K562 (cell line): ENCODE results near the gene FHDC1. TPM values are rescaled to one million over a fixed set of nuclear protein-coding genes. Genes with fewer than 3 reads are reported as not detected.

Source experiments
- ATAC-seq: fragments of 200-7000 bp; cut with Tn5 transposase; 3 replicates; pipeline ENCODE4 v1.9.1; 2020; ENCODE audit warnings: moderate library complexity
- Bru-seq: library from RNA; stranded (reverse); fragments of 400-500 nt; gene quantifications from one replicate; lab custom pipeline; 2021; lab: Mats Ljungman, UMichigan
- BruChase-seq, 2 experiments: library from RNA; stranded (reverse); fragments of 400-500 nt; gene quantifications; one replicate each; lab custom pipeline; 2021; lab: Mats Ljungman, UMichigan
- BruUV-seq: library from RNA; stranded (reverse); fragments of 400-500 nt; replicated peaks from 2 replicates; lab custom pipeline; 2021; lab: Mats Ljungman, UMichigan
- CTCF ChIA-PET: fragments of 300-600 bp; formaldehyde crosslinking; extraction: SDS; loops from one replicate; lab custom pipeline; 2021; ENCODE audit warnings: low intra/inter-chr PET ratio; lab: Yijun Ruan, JAX
- POLR2A ChIA-PET: fragments of 300-600, 350-650 bp; sonication (Branson Sonifier 250); formaldehyde crosslinking; extraction: SDS; loops from one replicate; lab custom pipeline; 2021; ENCODE audit warnings: antibody characterized with exemption, inconsistent platforms; lab: Yijun Ruan, JAX
- DNase-seq, 4 experiments: peaks; one replicate each; pipeline versions ENCODE4 v3.0.0 to v3.0.0-alpha.2; 2011 to 2018; ENCODE audit warnings: low spot score in 3 of 4, mixed read lengths in 3 of 4; ENCODE audit errors: extremely low read depth in 1 of 4
- FAIRE-seq: peaks from 2 replicates; lab custom pipeline; 2011; peaks lifted over from hg19 to GRCh38; lab: Jason Lieb, UNC
- H2AFZ ChIP-seq: 2 replicates; pipeline ENCODE4 v1.6.0; 2011; ENCODE audit warnings: low read depth, low read length, control low read depth, inconsistent platforms
- H3K27ac ChIP-seq: fragments of 200-600 bp; 3 replicates; pipeline ENCODE4 v1.8.0; 2011; ENCODE audit warnings: low read depth, mild to moderate bottlenecking, control low read depth, inconsistent platforms, low read length, moderate library complexity, mixed read lengths; ENCODE audit errors: extremely low read depth
- H3K27me3 ChIP-seq, 2 experiments: fragments of 300-600 bp in 1 of 2; 2 replicates in 1 of 2; 3 replicates in 1 of 2; pipeline versions ENCODE4 v1.6.0 to v1.8.0; 2011; ENCODE audit warnings: inconsistent platforms in 2 of 2, low read length in 2 of 2, mild to moderate bottlenecking in 1 of 2, mixed read lengths in 1 of 2, moderate library complexity in 1 of 2; ENCODE audit not compliant: control insufficient read depth in 2 of 2, insufficient read depth in 2 of 2
- H3K36me3 ChIP-seq: fragments of 300-600 bp; 3 replicates; pipeline ENCODE4 v1.8.0; 2011; ENCODE audit warnings: mild to moderate bottlenecking, low read length, inconsistent platforms; ENCODE audit not compliant: control insufficient read depth, insufficient read depth
- H3K4me1 ChIP-seq, 2 experiments: fragments of 200-600 bp in 1 of 2; replicated peaks in 1 of 2; 2 replicates in 1 of 2; 3 replicates in 1 of 2; pipeline versions ENCODE4 v1.5.1 to v1.8.0; 2011; ENCODE audit warnings: inconsistent platforms in 2 of 2, low read length in 2 of 2, mild to moderate bottlenecking in 1 of 2, mixed read lengths in 1 of 2, moderate library complexity in 1 of 2; ENCODE audit not compliant: control insufficient read depth in 2 of 2, insufficient read depth in 2 of 2
- H3K4me2 ChIP-seq: 2 replicates; pipeline ENCODE4 v1.6.1; 2011; ENCODE audit warnings: low read length, control low read depth, inconsistent platforms, mixed read lengths; ENCODE audit not compliant: insufficient read depth
- H3K4me3 ChIP-seq: fragments of 200-600 bp; sonication (generic), shearing (Covaris generic); 2 replicates; pipeline ENCODE4 v1.5.1; 2016; ENCODE audit warnings: control low read depth, inconsistent platforms
- H3K79me2 ChIP-seq: fragments of 200-600 bp; 3 replicates; pipeline ENCODE4 v1.8.0; 2011; ENCODE audit warnings: low read length, inconsistent platforms; ENCODE audit not compliant: control insufficient read depth, insufficient read depth
- H3K9ac ChIP-seq, 2 experiments: 2 replicates each; pipeline versions ENCODE4 v1.6.0 to v1.6.1; 2011; ENCODE audit warnings: low read depth in 2 of 2, low read length in 2 of 2, control low read depth in 1 of 2, inconsistent platforms in 1 of 2, mild to moderate bottlenecking in 1 of 2, mixed read lengths in 1 of 2; ENCODE audit not compliant: insufficient read depth in 1 of 2
- H3K9me1 ChIP-seq: one replicate; pipeline ENCODE4 v1.6.0; 2011; ENCODE audit warnings: inconsistent platforms, mild to moderate bottlenecking, low read length, moderate library complexity; ENCODE audit not compliant: control insufficient read depth, insufficient read depth
- H3K9me3 ChIP-seq: replicated peaks from 2 replicates; pipeline ENCODE4 v1.5.1; 2011; ENCODE audit warnings: low read depth, low read length, inconsistent platforms; ENCODE audit not compliant: control insufficient read depth, insufficient read depth
- H4K20me1 ChIP-seq: replicated peaks from 2 replicates; pipeline ENCODE4 v1.6.1; 2011; ENCODE audit warnings: low read length, inconsistent platforms, mixed read lengths; ENCODE audit not compliant: control insufficient read depth, insufficient read depth
- FUS ChIP-seq: fragments of 200-400 bp; formaldehyde crosslinking; optimal IDR thresholded peaks from 2 replicates; pipeline ENCODE3; 2017; ENCODE audit warnings: low read depth, low read length
- GTF2E2 ChIP-seq: fragments of 200-800 bp; sonication (Bioruptor generic); IDR thresholded peaks from 2 replicates; pipeline ENCODE4 v1.6.1; 2016; ENCODE audit warnings: missing genetic modification characterization, missing compliant biosample characterization
- HDAC1 ChIP-seq, 2 experiments: fragments of 450-650 bp; IDR thresholded peaks; 2 replicates each; pipeline ENCODE4 v1.6.1; 2016 to 2017; ENCODE audit warnings: inconsistent platforms in 1 of 2, mild to moderate bottlenecking in 1 of 2, moderate library complexity in 1 of 2
- JUND ChIP-seq, 2 experiments: IDR thresholded peaks; 2 replicates in 1 of 2; 3 replicates in 1 of 2; pipeline ENCODE4 v1.6.1; 2011; ENCODE audit warnings: borderline replicate concordance in 2 of 2, low read depth in 2 of 2, low read length in 2 of 2, improper control_type of control experiment in 1 of 2, missing biosample characterization in 1 of 2, missing genetic modification characterization in 1 of 2, missing genetic modification reagents in 1 of 2
- MAZ ChIP-seq, 2 experiments: fragments of 450-650 bp in 1 of 2; sonication (generic) in 1 of 2; formaldehyde crosslinking; IDR thresholded peaks in 1 of 2; conservative IDR thresholded peaks in 1 of 2; 2 replicates each; pipeline versions ENCODE4 v1.4.0 to v1.5.0; 2020; ENCODE audit warnings: mild to moderate bottlenecking in 1 of 2, missing genetic modification reagents in 1 of 2
- MCM2 ChIP-seq: fragments of 450-650 bp; IDR thresholded peaks from 2 replicates; pipeline ENCODE4 v1.6.1; 2017; ENCODE audit warnings: low read depth, mild to moderate bottlenecking
- TFAM ChIP-seq: fragments of 250-450 bp; sonication (Bioruptor Pico); conservative IDR thresholded peaks from 2 replicates; pipeline ENCODE4 v1.5.0; 2021; ENCODE audit warnings: mild to moderate bottlenecking, moderate library complexity
- ZNF134 ChIP-seq: fragments of 250-450 bp; sonication (Bioruptor Pico); conservative IDR thresholded peaks from 2 replicates; pipeline ENCODE4 v1.4.0; 2020
- ZNF431 ChIP-seq: sonication (generic); formaldehyde crosslinking; IDR thresholded peaks from 2 replicates; pipeline ENCODE4 v1.8.0; 2022; ENCODE audit warnings: mild to moderate bottlenecking, missing genetic modification reagents
- WGBS: fragments of 100-300 bp; shearing (Covaris generic); methylation state at CpG from one replicate; pipeline ENCODE4 v1.1.6; 2016; ENCODE audit warnings: low coverage, mixed read lengths; ENCODE audit not compliant: insufficient coverage; ENCODE audit errors: missing lambda C conversion rate; 5-methylcytosine and 5-hydroxymethylcytosine counted together
- in situ Hi-C: fragments of 300-500 bp; cut with MboI; formaldehyde crosslinking; loops from 4 replicates; pipeline ENCODE4 v1.15.0; 2018; ENCODE audit warnings: inconsistent platforms, mixed read lengths
- intact Hi-C: fragments of 100-400 bp; cut with micrococcal nuclease; formaldehyde crosslinking; loops from 2 replicates; pipeline ENCODE4 v1.14.2; 2022
- long read RNA-seq, 3 experiments: library from polyadenylated mRNA in 2 of 3; library from RNA in 1 of 3; unstranded in 2 of 3; stranded (forward) in 1 of 3; transcript quantifications; one replicate each; pipeline ENCODE4 v2.0.0, GENCODE V29; 2019 to 2022
- polyA minus RNA-seq, 3 experiments: library from RNA; depleted of rRNA, polyadenylated mRNA; stranded (reverse); fragments of >200 nt; gene quantifications; 2 replicates each; pipeline ENCODE4 v1.2.3, GENCODE V29; 2011
- polyA plus RNA-seq, 8 experiments: library from polyadenylated mRNA; depleted of rRNA in 4 of 8; stranded (reverse) in 5 of 8; unstranded in 3 of 8; fragments of >200 nt; fragmentation: Nextera tagmentation in 2 of 8; fragmentation: Illumina TruSeq in 1 of 8; extraction: Ambion mirVana in 2 of 8; extraction: Trizol in 1 of 8; gene quantifications; 2 replicates each; pipeline versions ENCODE4 v1.2.1 to v1.2.3, GENCODE V29; 2011 to 2014; ENCODE audit warnings: inconsistent platforms in 1 of 8, missing spikeins in 1 of 8
- total RNA-seq, 7 experiments: library from RNA; depleted of rRNA in 6 of 7; stranded (reverse); fragments of >200 nt in 6 of 7; fragmentation: Illumina TruSeq in 2 of 7; extraction: Trizol in 2 of 7; gene quantifications; 2 replicates each; pipeline versions ENCODE4 v1.2.1 to v1.2.3, GENCODE V29; 2011 to 2021; ENCODE audit warnings: low replicate concordance in 1 of 7
- TF ChIP-seq, protein P1 (sequence below): sonication (generic); formaldehyde crosslinking; IDR thresholded peaks from 2 replicates; pipeline ENCODE4 v1.9.0; 2022; ENCODE audit warnings: mild to moderate bottlenecking, missing genetic modification reagents

The FHDC1 gene, protein sequence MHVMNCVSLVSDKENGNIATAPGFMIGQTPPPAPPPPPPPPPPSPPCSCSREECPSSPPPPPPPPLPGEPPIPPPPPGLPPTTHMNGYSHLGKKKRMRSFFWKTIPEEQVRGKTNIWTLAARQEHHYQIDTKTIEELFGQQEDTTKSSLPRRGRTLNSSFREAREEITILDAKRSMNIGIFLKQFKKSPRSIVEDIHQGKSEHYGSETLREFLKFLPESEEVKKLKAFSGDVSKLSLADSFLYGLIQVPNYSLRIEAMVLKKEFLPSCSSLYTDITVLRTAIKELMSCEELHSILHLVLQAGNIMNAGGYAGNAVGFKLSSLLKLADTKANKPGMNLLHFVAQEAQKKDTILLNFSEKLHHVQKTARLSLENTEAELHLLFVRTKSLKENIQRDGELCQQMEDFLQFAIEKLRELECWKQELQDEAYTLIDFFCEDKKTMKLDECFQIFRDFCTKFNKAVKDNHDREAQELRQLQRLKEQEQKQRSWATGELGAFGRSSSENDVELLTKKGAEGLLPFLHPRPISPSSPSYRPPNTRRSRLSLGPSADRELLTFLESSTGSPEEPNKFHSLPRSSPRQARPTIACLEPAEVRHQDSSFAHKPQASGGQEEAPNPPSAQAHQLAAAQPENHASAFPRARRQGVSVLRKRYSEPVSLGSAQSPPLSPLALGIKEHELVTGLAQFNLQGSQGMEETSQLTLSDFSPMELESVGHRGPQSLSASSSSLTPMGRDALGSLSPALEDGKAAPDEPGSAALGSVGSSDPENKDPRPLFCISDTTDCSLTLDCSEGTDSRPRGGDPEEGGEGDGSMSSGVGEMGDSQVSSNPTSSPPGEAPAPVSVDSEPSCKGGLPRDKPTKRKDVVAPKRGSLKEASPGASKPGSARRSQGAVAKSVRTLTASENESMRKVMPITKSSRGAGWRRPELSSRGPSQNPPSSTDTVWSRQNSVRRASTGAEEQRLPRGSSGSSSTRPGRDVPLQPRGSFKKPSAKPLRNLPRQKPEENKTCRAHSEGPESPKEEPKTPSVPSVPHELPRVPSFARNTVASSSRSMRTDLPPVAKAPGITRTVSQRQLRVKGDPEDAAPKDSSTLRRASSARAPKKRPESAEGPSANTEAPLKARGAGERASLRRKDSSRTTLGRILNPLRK
- total RNA-seq (2011; cell fraction: chromatin; rRNA removed; ENCODE audit: low replicate concordance) = 0.83 and 1.1 TPM in 2 replicates
- 0.53 and 0.83 TPM in 2 replicates for total RNA-seq (2011; cell fraction: nucleolus; rRNA removed)
- total RNA-seq (2011; cell fraction: nucleoplasm; rRNA removed) = 0.51 and 0.69 TPM in 2 replicates
- total RNA-seq (2014; rRNA removed) (0.04 and 0.05 TPM in 2 replicates), total RNA-seq (2014; rRNA removed; fragmentation: Illumina TruSeq; extraction: Trizol) (0.07 and 0.10 TPM in 2 replicates), total RNA-seq (2015; rRNA removed; fragmentation: Illumina TruSeq; extraction: Trizol) (0.04 TPM in 2 replicates), total RNA-seq (2021) (0.16 and 0.18 TPM in 2 replicates), polyA plus RNA-seq (2011; rRNA removed) (0.43 and 0.66 TPM in 2 replicates), polyA plus RNA-seq (2014; fragmentation: Illumina TruSeq; extraction: Trizol) (0.07 and 0.10 TPM in 2 replicates), polyA plus RNA-seq (2014; fragmentation: Nextera tagmentation; extraction: Ambion mirVana) (under 1 TPM; 0.01 to 0.08 TPM), polyA plus RNA-seq (2014; rRNA removed) (0.03 and 0.16 TPM in 2 replicates), polyA minus RNA-seq (2011; rRNA and poly(A)+ RNA removed) (0.49 and 0.90 TPM in 2 replicates), Bru-seq, nascent RNA (percentile 36 among the genes with signal in this experiment), BruChase-seq, experiment 1, labeled RNA remaining after a 2-hour chase (percentile 38 among the genes with signal in this experiment), BruChase-seq, experiment 2, labeled RNA remaining after a 6-hour chase (percentile 35 among the genes with signal in this experiment)
- polyA plus RNA-seq (2011; cell fraction: cytosol; rRNA removed) = 0.33 and 0.59 TPM in 2 replicates
- 1.6 and 1.9 TPM in 2 replicates for polyA plus RNA-seq (2011; cell fraction: nucleus; rRNA removed)
- 0.12 and 0.24 TPM in 2 replicates for polyA plus RNA-seq (2012)
- polyA minus RNA-seq (2011; cell fraction: cytosol; rRNA and poly(A)+ RNA removed) = 0.76 and 1.6 TPM in 2 replicates
- 0.67 and 1.1 TPM in 2 replicates for polyA minus RNA-seq (2011; cell fraction: nucleus; rRNA and poly(A)+ RNA removed)
- long read RNA-seq, experiment 1 = 0 reads
- long read RNA-seq, experiment 2 = 0 reads
- long read RNA-seq, experiment 3, partial matches to known transcripts = 1 of 1 reads
- long read RNA-seq, experiment 3, other reads (novel, unspliced or antisense) = 0 of 1 reads

DNA sequence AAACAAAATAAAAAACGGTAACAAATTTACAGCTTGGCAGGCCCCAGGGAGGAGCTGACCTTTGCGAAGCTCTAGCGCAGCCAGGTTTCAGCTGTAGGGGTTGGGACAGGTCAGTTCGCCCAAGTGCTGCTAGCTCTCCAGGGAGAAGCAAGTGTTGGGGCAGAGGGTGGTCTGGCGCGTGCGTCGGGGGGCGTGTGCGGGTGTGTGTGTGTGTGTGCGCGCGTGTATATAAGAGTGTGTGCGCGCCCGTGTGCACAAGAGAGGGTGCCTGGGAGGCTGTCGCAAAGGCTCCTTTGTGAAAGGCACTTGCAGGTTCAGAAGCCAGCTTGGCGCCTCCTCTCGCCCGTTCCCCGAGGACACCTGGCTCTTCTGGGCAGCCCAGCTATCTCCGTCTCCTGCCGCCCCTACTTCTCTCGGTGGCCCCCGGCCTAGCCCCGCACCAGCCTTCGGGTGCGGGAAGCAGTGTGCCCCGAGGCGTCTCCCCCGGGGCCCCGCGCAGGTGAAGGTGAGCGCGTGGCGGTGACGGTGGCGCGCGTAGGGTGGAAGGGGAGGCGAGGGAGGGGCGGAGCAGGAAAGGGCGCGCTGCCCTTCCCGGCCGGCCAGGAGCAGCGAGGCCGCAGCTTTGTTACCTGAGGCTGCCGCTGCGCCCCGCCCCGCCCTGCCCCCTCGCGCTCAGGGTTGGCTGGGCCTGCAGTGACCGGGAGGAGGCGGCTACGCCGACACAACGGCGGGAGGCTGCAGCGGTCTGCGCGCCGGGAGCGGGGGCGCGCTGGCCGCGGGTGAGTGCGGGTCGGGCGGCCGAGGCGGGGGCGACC is at the start of gene FHDC1:
TSS of gene FHDC1 (plus strand) at position 693 of the 815 bp plus-strand sequence. CDS start 6,735 bp downstream, outside the sequence.
- Histone ChIP-seq H3K9ac (peak within 1 kb of the TSS; percentile 36 to 86; a peak in 3 of 4 replicates), H3K4me2 (peak within 1 kb of the TSS; percentile 71), H3K79me2 (no peaks in the 10 kb centered on the region), H3K9me3 (no peaks in the 10 kb centered on the region), H3K9me1 (no peaks in the 10 kb centered on the region), H3K27ac (no peak within 1 kb of the TSS), H3K4me3 (peak within 1 kb of the TSS; percentile 50), H4K20me1 (0 out of 2 replicates have a peak, but pooled peaks cover 11% of the 10 kb centered on the region), H2AFZ (peak within 1 kb of the TSS; percentile 84), H3K36me3 (no peaks in the 10 kb centered on the region), H3K27me3 (peaks cover 17 to 57% of the 10 kb centered on the region in 2 experiments; a peak in 4 of 5 replicates), H3K4me1 (peaks cover 0 to 26% of the 10 kb centered on the region in 2 experiments; a peak in 3 of 5 replicates)
- WGBS = 6% methylated on average over 40 of the region's 75 CpGs
- POLR2A ChIA-PET = interaction anchor here (0.5 kb wide), 1 partner anchor 437 kb away, joined by 3 read pairs; no protein-coding TSS in a partner anchor
- FAIRE-seq = no peak
- intact Hi-C loops = loop anchor here (2.0 kb wide), 1 partner anchor 149 kb away; no protein-coding TSS in a partner anchor
- CTCF ChIA-PET = no interaction called here
- ATAC-seq = peak; percentile 91
- in situ Hi-C loops = no loop called here
- no TSS peak for BruUV-seq
- DNase-seq = peak; percentile 80 to 88 (median 84)
- TF ChIP-seq JUND (IDR thresholded peaks at IDR 0.05; ENCODE audit: borderline replicate concordance, low read depth, low read length) (no peak), JUND (tag; IDR thresholded peaks at IDR 0.05; ENCODE audit: borderline replicate concordance, low read depth, low read length) (no peak), GTF2E2 (tag) (no peak), ZNF431 (CRISPR knock-in tag) (no peak), FUS (no peak), HDAC1 (IDR thresholded peaks at IDR 0.05) (0 out of 4 replicates have a peak, but pooled peaks of 1 of the 2 experiments have one; percentile 26), TFAM (CRISPR knock-in tag) (no peak), MCM2 (no peak), ZNF134 (CRISPR knock-in tag) (no peak), MAZ (CRISPR knock-in tag; conservative IDR thresholded peaks at IDR 0.05 in 1 of 2, IDR thresholded peaks at IDR 0.05 in 1 of 2) (0 out of 4 replicates have a peak, but pooled peaks of 1 of the 2 experiments have one; percentile 19)
- TF ChIP-seq, protein P1, sequence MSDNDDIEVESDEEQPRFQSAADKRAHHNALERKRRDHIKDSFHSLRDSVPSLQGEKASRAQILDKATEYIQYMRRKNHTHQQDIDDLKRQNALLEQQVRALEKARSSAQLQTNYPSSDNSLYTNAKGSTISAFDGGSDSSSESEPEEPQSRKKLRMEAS = peak; percentile 47; the same call in 1 of the 2 replicates
